A549 (cell line): ENCODE measurements around the gene ZSWIM1. TPM values are rescaled to one million over a fixed set of nuclear protein-coding genes. Genes with fewer than 3 reads are reported as not detected.

Experiments
- ATAC-seq, 2 experiments: fragments of 200-7000 bp in 1 of 2; fragments of >200 bp in 1 of 2; cut with Nextera tagmentation in 1 of 2; cut with Tn5 transposase in 1 of 2; 3 replicates each; pipeline versions ENCODE4 v1.8.0 to v1.9.1; 2018 to 2020; ENCODE audit warnings: mild to moderate bottlenecking in 1 of 2, moderate library complexity in 1 of 2
- CTCF ChIA-PET: fragments of 300-600 bp; sonication (Branson Sonifier 250); formaldehyde crosslinking; extraction: SDS; loops from one replicate; lab custom pipeline; 2021; ENCODE audit warnings: antibody characterized with exemption, inconsistent platforms; lab: Yijun Ruan, JAX
- POLR2A ChIA-PET: fragments of 350-600 bp; formaldehyde crosslinking; extraction: SDS; loops from one replicate; lab custom pipeline; 2021; ENCODE audit warnings: antibody characterized with exemption, inconsistent platforms; lab: Yijun Ruan, JAX
- DNase-seq, 2 experiments: peaks; one replicate each; pipeline versions ENCODE4 v3.0.0 to v3.0.0-alpha.2; 2011 to 2016; ENCODE audit warnings: low read depth in 1 of 2, low spot score in 1 of 2
- FAIRE-seq: peaks from 2 replicates; lab custom pipeline; 2011; peaks lifted over from hg19 to GRCh38; lab: Jason Lieb, UNC
- H3K27ac ChIP-seq, 2 experiments: fragments of >200 bp; sonication (Bioruptor Twin); formaldehyde crosslinking; 3 replicates each; pipeline ENCODE4 v1.5.1; 2016 to 2017
- H3K4me1 ChIP-seq: fragments of >200 bp; sonication (Bioruptor Twin); formaldehyde crosslinking; 3 replicates; pipeline ENCODE4 v1.6.1; 2016
- H3K4me2 ChIP-seq: fragments of >200 bp; sonication (Bioruptor Twin); formaldehyde crosslinking; 3 replicates; pipeline ENCODE4 v1.6.1; 2016
- H3K4me3 ChIP-seq: fragments of >200 bp; sonication (Bioruptor Twin); formaldehyde crosslinking; 3 replicates; pipeline ENCODE4 v1.5.1; 2016
- H3K9me3 ChIP-seq: fragments of >200 bp; sonication (Bioruptor Twin); formaldehyde crosslinking; 3 replicates; pipeline ENCODE4 v1.6.1; 2016
- ATOH8 ChIP-seq: fragments of 250-450 bp; sonication (Bioruptor Pico); IDR thresholded peaks from 2 replicates; pipeline ENCODE4 v1.5.0; 2020; ENCODE audit warnings: low read depth, mild to moderate bottlenecking, moderate library complexity
- CHD2 ChIP-seq: fragments of 150-350 bp; IDR thresholded peaks from 2 replicates; pipeline ENCODE4 v1.6.1; 2014; ENCODE audit warnings: low read length; ENCODE audit not compliant: partially characterized antibody
- CHD4 ChIP-seq: fragments of 200-600 bp; sonication (generic); IDR thresholded peaks from 2 replicates; pipeline ENCODE4 v1.6.1; 2016; ENCODE audit warnings: antibody characterized with exemption, mild to moderate bottlenecking, borderline replicate concordance
- E2F6 ChIP-seq: IDR thresholded peaks from 2 replicates; pipeline ENCODE4 v1.6.1; 2012; ENCODE audit warnings: low read depth, borderline replicate concordance
- EHF ChIP-seq: fragments of 250-450 bp; sonication (Bioruptor Pico); IDR thresholded peaks from 2 replicates; pipeline ENCODE4 v1.5.0; 2020; ENCODE audit warnings: mild to moderate bottlenecking
- ESRRA ChIP-seq: fragments of 150-350 bp; IDR thresholded peaks from 2 replicates; pipeline ENCODE4 v1.6.1; 2014; ENCODE audit warnings: mild to moderate bottlenecking, low read length, borderline replicate concordance
- FOSB ChIP-seq: fragments of 250-450 bp; sonication (Bioruptor Pico); IDR thresholded peaks from 2 replicates; pipeline ENCODE4 v1.5.0; 2020; ENCODE audit warnings: mild to moderate bottlenecking, moderate library complexity
- FOSL2 ChIP-seq, 2 experiments: fragments of 450-650 bp in 1 of 2; fragments of >200 bp in 1 of 2; sonication (Bioruptor Twin) in 1 of 2; formaldehyde crosslinking; IDR thresholded peaks; 2 replicates each; pipeline versions ENCODE4 v1.5.0 to v1.6.1; 2016 to 2020; ENCODE audit warnings: mild to moderate bottlenecking in 1 of 2, moderate library complexity in 1 of 2
- FOXS1 ChIP-seq: fragments of 250-450 bp; sonication (Bioruptor Pico); IDR thresholded peaks from 2 replicates; pipeline ENCODE4 v1.5.0; 2020; ENCODE audit warnings: mild to moderate bottlenecking, moderate library complexity
- HDAC2 ChIP-seq: fragments of 200-600 bp; sonication (generic); IDR thresholded peaks from 2 replicates; pipeline ENCODE4 v1.6.1; 2016
- HMGXB4 ChIP-seq: fragments of 250-450 bp; sonication (Bioruptor Pico); IDR thresholded peaks from 2 replicates; pipeline ENCODE4 v1.5.0; 2021; ENCODE audit warnings: mild to moderate bottlenecking, moderate library complexity, borderline replicate concordance
- HOXB5 ChIP-seq: fragments of 250-450 bp; sonication (Bioruptor Pico); IDR thresholded peaks from 2 replicates; pipeline ENCODE4 v1.5.0; 2020; ENCODE audit warnings: mild to moderate bottlenecking, moderate library complexity
- JUNB ChIP-seq: fragments of >200 bp; sonication (Bioruptor Twin); formaldehyde crosslinking; IDR thresholded peaks from 2 replicates; pipeline ENCODE4 v1.6.1; 2016
- MAFK ChIP-seq: fragments of 450-650 bp; IDR thresholded peaks from 2 replicates; pipeline ENCODE4 v1.6.1; 2014; ENCODE audit not compliant: partially characterized antibody
- MAZ ChIP-seq: fragments of 150-350 bp; IDR thresholded peaks from 2 replicates; pipeline ENCODE4 v1.6.1; 2014; ENCODE audit warnings: antibody characterized with exemption, low read depth, low read length, borderline replicate concordance
- NPAS2 ChIP-seq: fragments of 250-450 bp; sonication (Bioruptor Pico); IDR thresholded peaks from 2 replicates; pipeline ENCODE4 v1.8.0; 2022; ENCODE audit warnings: mild to moderate bottlenecking, moderate library complexity, borderline replicate concordance
- NR3C1 ChIP-seq: fragments of >200 bp; sonication (Bioruptor Twin); formaldehyde crosslinking; IDR thresholded peaks from 3 replicates; pipeline ENCODE4 v1.6.1; 2017
- PBX3 ChIP-seq: IDR thresholded peaks from 2 replicates; pipeline ENCODE4 v1.6.1; 2012
- POLR2A ChIP-seq: IDR thresholded peaks from 2 replicates; pipeline ENCODE4 v1.6.1; 2012; ENCODE audit warnings: mild to moderate bottlenecking, low read length
- RARB ChIP-seq: fragments of 250-450 bp; sonication (Bioruptor Pico); IDR thresholded peaks from 2 replicates; pipeline ENCODE4 v1.8.0; 2021; ENCODE audit warnings: mild to moderate bottlenecking, moderate library complexity
- REST ChIP-seq: fragments of 200-600 bp; sonication (generic); IDR thresholded peaks from 2 replicates; pipeline ENCODE4 v1.6.1; 2016; ENCODE audit warnings: antibody characterized with exemption, mild to moderate bottlenecking, moderate library complexity
- RFX5 ChIP-seq: fragments of 450-650 bp; IDR thresholded peaks from 2 replicates; pipeline ENCODE4 v1.7.1; 2014; ENCODE audit warnings: antibody characterized with exemption, mild to moderate bottlenecking, moderate library complexity
- RNF2 ChIP-seq: fragments of 200-600 bp; sonication (generic); IDR thresholded peaks from 2 replicates; pipeline ENCODE4 v1.6.1; 2016; ENCODE audit warnings: low read depth, mild to moderate bottlenecking, antibody characterized with exemption, moderate library complexity, borderline replicate concordance
- USF2 ChIP-seq: fragments of 450-650 bp; IDR thresholded peaks from 2 replicates; pipeline ENCODE4 v1.6.1; 2014; ENCODE audit warnings: antibody characterized with exemption
- ZFP36 ChIP-seq: fragments of 450-650 bp; IDR thresholded peaks from 2 replicates; pipeline ENCODE4 v1.6.1; 2014; ENCODE audit warnings: borderline replicate concordance; ENCODE audit not compliant: partially characterized antibody
- ZNF302 ChIP-seq: fragments of 250-450 bp; sonication (Bioruptor Pico); IDR thresholded peaks from 2 replicates; pipeline ENCODE4 v1.9.0; 2021; ENCODE audit warnings: inconsistent platforms, mild to moderate bottlenecking, moderate library complexity
- ZSCAN20 ChIP-seq: fragments of 250-450 bp; sonication (Bioruptor Pico); IDR thresholded peaks from 2 replicates; pipeline ENCODE4 v1.8.0; 2022; ENCODE audit warnings: mild to moderate bottlenecking, moderate library complexity
- WGBS: methylation state at CpG from one replicate; pipeline ENCODE4 v1.1.6; 2017; ENCODE audit errors: missing lambda C conversion rate; 5-methylcytosine and 5-hydroxymethylcytosine counted together
- polyA plus RNA-seq, 4 experiments: library from polyadenylated mRNA; depleted of rRNA in 3 of 4; stranded (reverse); fragments of >200 nt; fragmentation: RNase III in 1 of 4; extraction: RNeasy Plus Mini Kit Qiagen cat#74134 plus additional on column Dnase treatment in 1 of 4; gene quantifications; 2 replicates in 3 of 4; 3 replicates in 1 of 4; pipeline ENCODE4 v1.2.3, GENCODE V29; 2011 to 2017

ZSWIM1 gene
- polyA plus RNA-seq, 2 of the 4 experiments (the other 2 are of a cell fraction): 4.7 to 6.6 TPM

- H3K9me3 ChIP-seq: no peaks in the 10 kb centered on the region
- no peak overlapping the region for H3K27ac ChIP-seq
- DNase-seq (no peak), FAIRE-seq (no peak), ATAC-seq (no peak)
- ChIA-PET POLR2A (interaction anchor here (1.0 to 1.2 kb wide), 2 partner anchors 9 to 59 kb away, joined by 3 to 4 read pairs; partner anchors contain the start of gene CTSA), CTCF (interaction anchor here (0.6 to 2.0 kb wide), 4 partner anchors 10 to 560 kb away, joined by 4 to 5 read pairs (median 4); no protein-coding TSS in a partner anchor)
- H3K4me3 ChIP-seq: no peak overlapping the region
- peaks cover 17% of the 10 kb centered on the region for H3K4me1 ChIP-seq
- 84% methylated on average over 9 of the region's 9 CpGs for WGBS
- no peak overlapping the region for H3K4me2 ChIP-seq
- no peak for TF ChIP-seq CHD2
- TF ChIP-seq HDAC2: no peak
- TF ChIP-seq RNF2: no peak
- TF ChIP-seq FOSB (CRISPR knock-in tag): no peak
- no peak for TF ChIP-seq ZSCAN20 (CRISPR knock-in tag)
- TF ChIP-seq USF2: no peak
- no peak for TF ChIP-seq HMGXB4 (CRISPR knock-in tag)
- no peak for TF ChIP-seq FOSL2 (IDR thresholded peaks at IDR 0.05)
- no peak for TF ChIP-seq FOSL2 (CRISPR knock-in tag; IDR thresholded peaks at IDR 0.05)
- no peak for TF ChIP-seq FOXS1 (CRISPR knock-in tag)
- no peak for TF ChIP-seq E2F6
- TF ChIP-seq NPAS2 (CRISPR knock-in tag): no peak
- no peak for TF ChIP-seq ATOH8
- TF ChIP-seq RFX5: no peak
- TF ChIP-seq JUNB: no peak
- no peak for TF ChIP-seq ZFP36
- no peak for TF ChIP-seq PBX3
- no peak for TF ChIP-seq MAZ
- TF ChIP-seq NR3C1: no peak
- no peak for TF ChIP-seq EHF
- no peak for TF ChIP-seq ZNF302 (CRISPR knock-in tag)
Observed at GRCh38 chr20:45883100-45883469, 2.1 kb downstream of the ZSWIM1 start.

GRCh38 chr20:45886590-45887345, 5.7 kb downstream of the ZSWIM1 start:
- 97% methylated on average over 17 of the region's 19 CpGs for WGBS
- DNase-seq: no peak
- ChIA-PET POLR2A (no interaction called here), CTCF (interaction anchor here (1.2 to 1.8 kb wide), 4 partner anchors 77 to 126 kb away, joined by 3 to 7 read pairs (median 4); no protein-coding TSS in a partner anchor)
- H3K4me1 ChIP-seq: peaks cover 22% of the 10 kb centered on the region
- no peak overlapping the region for H3K4me3 ChIP-seq
- no peak for FAIRE-seq
- H3K27ac ChIP-seq: no peak overlapping the region
- ATAC-seq: no peak
- H3K9me3 ChIP-seq: no peaks in the 10 kb centered on the region
- no peak overlapping the region for H3K4me2 ChIP-seq
- TF ChIP-seq CHD4 (no peak), PBX3 (no peak), MAFK (no peak), POLR2A (no peak), HOXB5 (CRISPR knock-in tag) (no peak), ESRRA (no peak), REST (no peak), RARB (CRISPR knock-in tag) (no peak)
